Measurements from ENCODE around the gene CACNA1G.

DNA sequence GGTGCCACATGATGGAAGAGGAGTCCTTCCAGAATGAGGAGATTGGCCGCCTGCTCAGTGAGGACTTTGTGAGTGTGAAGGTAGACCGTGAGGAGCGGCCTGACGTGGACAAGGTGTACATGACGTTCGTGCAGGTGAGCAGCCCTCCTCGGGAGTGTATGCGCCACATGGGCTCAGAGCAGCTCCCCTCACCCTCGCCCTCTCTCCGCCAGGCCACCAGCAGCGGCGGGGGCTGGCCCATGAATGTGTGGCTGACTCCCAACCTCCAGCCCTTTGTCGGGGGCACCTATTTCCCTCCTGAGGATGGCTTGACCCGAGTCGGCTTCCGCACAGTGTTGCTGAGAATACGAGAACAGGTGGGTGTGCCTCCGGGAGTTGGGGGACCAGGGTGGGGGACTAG is 11.7 kb upstream of the CACNA1G start:
- TF ChIP-seq, protein P1, sequence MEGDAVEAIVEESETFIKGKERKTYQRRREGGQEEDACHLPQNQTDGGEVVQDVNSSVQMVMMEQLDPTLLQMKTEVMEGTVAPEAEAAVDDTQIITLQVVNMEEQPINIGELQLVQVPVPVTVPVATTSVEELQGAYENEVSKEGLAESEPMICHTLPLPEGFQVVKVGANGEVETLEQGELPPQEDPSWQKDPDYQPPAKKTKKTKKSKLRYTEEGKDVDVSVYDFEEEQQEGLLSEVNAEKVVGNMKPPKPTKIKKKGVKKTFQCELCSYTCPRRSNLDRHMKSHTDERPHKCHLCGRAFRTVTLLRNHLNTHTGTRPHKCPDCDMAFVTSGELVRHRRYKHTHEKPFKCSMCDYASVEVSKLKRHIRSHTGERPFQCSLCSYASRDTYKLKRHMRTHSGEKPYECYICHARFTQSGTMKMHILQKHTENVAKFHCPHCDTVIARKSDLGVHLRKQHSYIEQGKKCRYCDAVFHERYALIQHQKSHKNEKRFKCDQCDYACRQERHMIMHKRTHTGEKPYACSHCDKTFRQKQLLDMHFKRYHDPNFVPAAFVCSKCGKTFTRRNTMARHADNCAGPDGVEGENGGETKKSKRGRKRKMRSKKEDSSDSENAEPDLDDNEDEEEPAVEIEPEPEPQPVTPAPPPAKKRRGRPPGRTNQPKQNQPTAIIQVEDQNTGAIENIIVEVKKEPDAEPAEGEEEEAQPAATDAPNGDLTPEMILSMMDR (optimal IDR thresholded peaks at IDR 0.05 in 1 of 3, IDR thresholded peaks at IDR 0.05 in 1 of 3, conservative IDR thresholded peaks at IDR 0.05 in 1 of 3; ENCODE audit: extremely low read depth in 1 of 3, insufficient read depth in 2 of 3, low read length in 3 of 3) = no peak
- TF ChIP-seq EZH2 (IDR thresholded peaks at IDR 0.05; ENCODE audit: low read length) = no peak
